ENCODE results near the gene LAX1. TPM values are rescaled to one million over a fixed set of nuclear protein-coding genes. Genes with fewer than 3 reads are reported as not detected.
"Not testable (repeated sequence)": the region's sequence is repeated elsewhere in the genome, so short reads cannot be mapped to it uniquely, and the experiment has no call there.

The LAX1 gene
- total RNA-seq, 4 donors from 2014 or later: 0.13 to 2.3 (median 0.97) TPM

GRCh38 chr1:203781962-203782361, 17.0 kb downstream of the LAX1 start:
- DNase-seq (ENCODE audit: extremely low spot score): no peak
- TF ChIP-seq POLR2A (IDR thresholded peaks at IDR 0.05; ENCODE audit: low read depth) (no peak), CTCF (IDR thresholded peaks at IDR 0.05) (no peak), EP300 (IDR thresholded peaks at IDR 0.05) (no peak), POLR2AphosphoS5 (IDR thresholded peaks at IDR 0.05) (no peak)
- H3K4me1 ChIP-seq: no peaks in the 10 kb centered on the region
- no peaks in the 10 kb centered on the region for H3K27me3 ChIP-seq
- H3K4me3 ChIP-seq: no peak overlapping the region
- no peaks in the 10 kb centered on the region for H3K9me3 ChIP-seq
- intact Hi-C loops (cut with DNase I): no loop called here
- WGBS: 94% methylated on average over 7 of the region's 7 CpGs
- no peak overlapping the region for H3K27ac ChIP-seq (replicated peaks in 1 of 4)
- no peaks in the 10 kb centered on the region for H3K36me3 ChIP-seq

GRCh38 chr1:203789966-203790365, 25.0 kb downstream of the LAX1 start:
- intact Hi-C loops (cut with DNase I): no loop called here
- H3K36me3 ChIP-seq: no peaks in the 10 kb centered on the region
- no peaks in the 10 kb centered on the region for H3K9me3 ChIP-seq
- H3K27ac ChIP-seq (replicated peaks in 1 of 4): no peak overlapping the region
- H3K4me3 ChIP-seq: no peak overlapping the region
- WGBS: 93% methylated on average over 3 of the region's 3 CpGs
- TF ChIP-seq CTCF (IDR thresholded peaks at IDR 0.05): no peak
- no peak for TF ChIP-seq POLR2AphosphoS5 (IDR thresholded peaks at IDR 0.05)
- TF ChIP-seq POLR2A (IDR thresholded peaks at IDR 0.05; ENCODE audit: low read depth): no peak
- no peak for TF ChIP-seq EP300 (IDR thresholded peaks at IDR 0.05)
- no peaks in the 10 kb centered on the region for H3K27me3 ChIP-seq
- no peak for DNase-seq (ENCODE audit: extremely low spot score)
- peaks cover 0 to 3% (median 3%) of the 10 kb centered on the region in 4 donors for H3K4me1 ChIP-seq

GRCh38 chr1:203791498-203791897, 26.5 kb downstream of the LAX1 start:
- Histone ChIP-seq H3K4me1 (peaks cover 0 to 8% (median 7%) of the 10 kb centered on the region in 4 donors), H3K27me3 (no peaks in the 10 kb centered on the region), H3K36me3 (no peaks in the 10 kb centered on the region), H3K9me3 (no peaks in the 10 kb centered on the region), H3K4me3 (no peak overlapping the region), H3K27ac (replicated peaks in 1 of 4) (no peak overlapping the region)
- intact Hi-C loops (cut with DNase I): no loop called here
- DNase-seq (ENCODE audit: extremely low spot score): no peak
- WGBS: 92% methylated on average over 3 of the region's 3 CpGs
- TF ChIP-seq POLR2AphosphoS5 (IDR thresholded peaks at IDR 0.05) (no peak), POLR2A (IDR thresholded peaks at IDR 0.05; ENCODE audit: low read depth) (no peak), CTCF (IDR thresholded peaks at IDR 0.05) (no peak), EP300 (IDR thresholded peaks at IDR 0.05) (no peak)

- intact Hi-C loops (cut with DNase I): no loop called here
- Histone ChIP-seq H3K36me3 (no peaks in the 10 kb centered on the region), H3K27me3 (no peaks in the 10 kb centered on the region), H3K4me1 (peaks cover 6 to 18% (median 17%) of the 10 kb centered on the region in 4 donors), H3K4me3 (no peak overlapping the region), H3K9me3 (no peaks in the 10 kb centered on the region), H3K27ac (replicated peaks in 1 of 4) (no peak overlapping the region)
- WGBS: 90% methylated on average over 2 of the region's 2 CpGs
- TF ChIP-seq CTCF (IDR thresholded peaks at IDR 0.05) (no peak), EP300 (IDR thresholded peaks at IDR 0.05) (no peak), POLR2A (IDR thresholded peaks at IDR 0.05; ENCODE audit: low read depth) (no peak), POLR2AphosphoS5 (IDR thresholded peaks at IDR 0.05) (no peak)
- DNase-seq (ENCODE audit: extremely low spot score): no peak
These were observed 27.5 kb downstream of the LAX1 start for GRCh38 chr1:203792486-203792885.

- H3K36me3 ChIP-seq; H3K9me3 ChIP-seq; DNase-seq (ENCODE audit: extremely low spot score); H3K27ac ChIP-seq (replicated peaks in 1 of 4); intact Hi-C loops (cut with DNase I); H3K4me3 ChIP-seq; H3K27me3 ChIP-seq: not testable (repeated sequence)
- WGBS: 96% methylated on average over 7 of the region's 7 CpGs
- H3K4me1 ChIP-seq: peaks cover 16 to 29% (median 27%) of the 10 kb centered on the region in 4 donors
These were observed 28.6 kb downstream of the LAX1 start for GRCh38 chr1:203793561-203793960.

Measured in esophagus muscularis mucosa (tissue), 4 donors.